ENCODE data around the gene TRIM67.

Gene TRIM67

GRCh38 chr1:231260351-231260750, 98.5 kb downstream of the TRIM67 start:
- H3K4me3 ChIP-seq (ENCODE audit: low read depth, low read length) = no peak overlapping the region
- no peak for TF ChIP-seq CTCF (IDR thresholded peaks at IDR 0.05; ENCODE audit: low read depth, low read length)

- no peak for TF ChIP-seq CTCF (IDR thresholded peaks at IDR 0.05; ENCODE audit: low read depth, low read length)
- no peak overlapping the region for H3K4me3 ChIP-seq (ENCODE audit: low read depth, low read length)
Observed at GRCh38 chr1:231264642-231265041, 102.8 kb downstream of the TRIM67 start.

- no peak overlapping the region for H3K4me3 ChIP-seq (ENCODE audit: low read depth, low read length)
- no peak for TF ChIP-seq CTCF (IDR thresholded peaks at IDR 0.05; ENCODE audit: low read depth, low read length)
Observed at GRCh38 chr1:231265379-231265778, 103.5 kb downstream of the TRIM67 start.

GRCh38 chr1:231266811-231267322, 105.0 kb downstream of the TRIM67 start:
- H3K4me3 ChIP-seq (ENCODE audit: low read depth, low read length) = no peak overlapping the region
- TF ChIP-seq CTCF (IDR thresholded peaks at IDR 0.05; ENCODE audit: low read depth, low read length) = no peak

Data from WI38 (cell line).